Measurements from ENCODE around the gene TGFBR3L.

DNA sequence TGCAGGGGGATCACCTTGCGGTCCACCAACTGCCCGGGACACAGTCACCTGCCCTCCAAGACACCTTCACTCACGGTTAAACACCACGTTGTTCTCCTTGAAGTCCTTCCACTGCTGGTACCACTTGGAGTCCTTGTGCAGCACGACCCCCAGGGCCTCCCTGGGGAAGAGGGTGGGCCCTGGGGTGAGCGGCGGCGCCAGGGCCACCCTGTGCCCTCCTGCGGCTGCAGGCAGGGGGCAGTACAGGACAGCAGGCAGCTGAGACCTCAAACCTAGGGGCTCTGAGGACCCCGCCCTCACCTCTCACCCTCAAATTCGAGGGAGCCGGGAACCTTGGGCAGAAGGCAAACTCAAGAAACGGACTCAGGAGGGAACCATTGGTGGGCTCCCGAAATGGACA, 18.8 kb downstream of the TGFBR3L start:
- TF ChIP-seq CTCF (IDR thresholded peaks at IDR 0.05) (peak; percentile 50), EZH2 (IDR thresholded peaks at IDR 0.05) (no peak), EZH2phosphoT487 (IDR thresholded peaks at IDR 0.05) (no peak)

Data from neural progenitor cell (in vitro differentiated cells).